Measurements from ENCODE around the gene ARHGAP29.

Gene ARHGAP29

GRCh38 chr1:94259635-94260289, 22.4 kb upstream of the ARHGAP29 start:
- DNase-seq, result no peak

DNA sequence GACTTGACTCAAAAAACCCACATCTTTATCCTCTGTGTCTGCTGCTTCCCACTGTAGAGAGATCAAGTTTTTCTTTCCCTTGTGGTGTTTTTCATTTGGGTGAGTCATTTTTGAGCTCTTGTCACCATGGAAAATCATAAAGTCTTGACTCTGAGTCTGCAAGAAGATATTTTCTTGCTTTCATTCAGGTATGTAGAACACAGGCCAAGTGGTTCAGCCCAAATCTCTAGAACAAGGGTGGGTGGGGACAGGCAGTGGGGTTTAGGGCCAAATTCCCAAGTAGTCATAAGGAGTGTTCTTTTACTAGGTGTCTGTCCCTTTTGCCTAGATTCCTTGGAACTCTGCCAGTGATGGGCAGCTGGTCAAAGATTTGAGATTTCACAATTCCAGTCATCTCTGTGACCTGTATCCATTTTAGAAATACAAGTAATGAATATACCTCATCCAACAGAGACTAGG, 21.5 kb upstream of the ARHGAP29 start:
- peak; percentile 24 for DNase-seq

DNA sequence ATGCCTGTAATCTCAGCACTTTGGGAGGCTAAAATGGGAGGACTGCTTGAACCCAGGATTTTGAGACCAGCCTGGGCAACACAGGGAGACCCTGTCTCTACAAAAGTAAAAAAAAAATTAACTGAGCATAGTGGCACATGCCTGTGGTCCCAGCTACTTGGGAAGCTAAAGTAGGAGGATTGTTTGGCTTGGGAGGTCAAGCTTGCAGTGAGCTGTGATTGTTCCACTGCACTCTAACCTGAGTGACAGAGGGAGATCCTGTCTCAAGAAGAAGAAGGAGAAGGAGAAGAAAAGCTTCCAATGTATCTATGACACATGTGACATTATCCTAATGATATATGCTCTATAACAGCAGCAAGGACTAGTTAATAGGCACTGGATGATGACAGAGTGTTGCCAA, 20.1 kb upstream of the ARHGAP29 start:
- no peak for DNase-seq

- no peak for DNase-seq
These were observed 18.1 kb upstream of the ARHGAP29 start for GRCh38 chr1:94255476-94255875.

- no peak for DNase-seq
These were observed 16.9 kb upstream of the ARHGAP29 start for GRCh38 chr1:94254073-94254810.

DNA sequence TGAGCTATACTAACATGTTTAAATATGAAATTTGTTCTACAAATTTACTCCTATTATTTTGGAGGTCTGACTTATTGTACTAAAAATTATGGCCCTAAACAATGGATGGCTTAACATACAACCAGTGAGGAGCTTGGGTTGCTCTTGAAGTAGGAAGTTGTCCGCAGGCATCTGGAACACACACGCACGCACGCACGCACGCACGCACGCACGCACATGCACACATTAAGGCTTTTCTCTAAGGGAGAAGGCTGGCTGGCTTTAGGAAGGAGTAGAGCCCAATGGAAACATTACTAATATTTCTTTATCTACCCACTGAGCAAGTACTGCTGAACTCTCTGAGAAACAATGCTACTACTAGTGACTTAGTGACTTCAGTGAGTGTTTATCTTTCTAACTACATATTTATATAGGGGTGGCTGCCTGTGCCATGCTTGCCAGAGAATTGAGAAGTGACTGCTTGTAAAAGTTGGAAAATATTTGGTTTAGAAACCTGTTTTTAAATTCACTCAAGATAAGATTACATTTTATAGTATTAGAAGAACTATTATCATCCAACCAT, 16.2 kb upstream of the ARHGAP29 start:
- no peak for DNase-seq

DNA sequence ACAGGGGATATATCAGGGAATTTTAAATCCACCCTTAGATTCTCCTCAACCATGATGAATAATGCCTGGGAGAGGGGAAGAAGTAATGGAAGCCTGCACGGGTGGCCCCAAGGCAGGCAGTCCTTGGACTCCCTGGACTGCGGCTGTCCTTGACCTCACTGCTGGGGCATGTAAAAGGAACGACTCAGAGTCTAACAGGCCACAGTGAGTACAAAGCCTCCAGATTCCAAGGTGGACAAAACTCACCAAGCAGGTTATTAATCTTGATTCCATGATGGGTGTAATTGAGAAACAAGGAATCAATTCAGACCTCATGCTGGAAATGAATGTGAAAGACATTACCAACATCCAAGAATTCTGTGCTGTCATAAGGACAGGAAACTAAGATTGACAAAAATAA, 13.0 kb upstream of the ARHGAP29 start:
- no peak for DNase-seq

DNA sequence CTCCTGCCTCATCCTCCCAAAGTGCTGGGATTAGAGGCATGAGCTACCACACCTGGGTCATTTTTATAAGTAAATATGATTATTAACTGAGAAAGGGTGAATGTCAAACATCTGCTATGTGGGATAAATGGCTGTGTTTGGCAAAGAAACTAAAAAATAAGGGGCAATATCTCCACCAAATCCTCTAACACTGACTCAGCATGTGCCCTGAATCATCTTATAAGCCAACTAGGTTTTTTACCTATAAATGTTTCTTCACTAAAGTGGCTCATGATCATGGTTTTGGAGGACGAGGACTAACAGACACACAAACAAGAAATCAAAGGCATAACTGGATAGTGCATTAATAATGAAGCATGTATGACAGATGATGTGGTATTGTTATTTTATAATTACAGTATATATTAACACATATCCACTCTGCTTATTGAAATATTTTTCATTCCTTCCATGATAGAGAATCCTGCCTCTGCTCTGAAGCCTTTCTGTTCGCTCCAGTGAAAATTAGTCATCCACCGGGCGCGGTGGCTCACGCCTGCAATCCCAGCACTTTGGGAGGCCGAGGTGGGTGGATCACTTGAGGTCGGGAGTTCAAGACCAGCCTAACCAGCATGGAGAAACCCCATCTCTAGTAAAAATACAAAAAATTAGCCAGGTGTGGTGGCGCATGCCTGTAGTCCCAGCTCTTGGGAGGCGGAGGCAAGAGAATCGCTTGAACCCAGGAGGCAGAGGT, 11.7 kb upstream of the ARHGAP29 start:
- DNase-seq, result no peak

- DNase-seq, result peak; percentile 80
These were observed 10.0 kb upstream of the ARHGAP29 start for GRCh38 chr1:94247138-94248094.

DNA sequence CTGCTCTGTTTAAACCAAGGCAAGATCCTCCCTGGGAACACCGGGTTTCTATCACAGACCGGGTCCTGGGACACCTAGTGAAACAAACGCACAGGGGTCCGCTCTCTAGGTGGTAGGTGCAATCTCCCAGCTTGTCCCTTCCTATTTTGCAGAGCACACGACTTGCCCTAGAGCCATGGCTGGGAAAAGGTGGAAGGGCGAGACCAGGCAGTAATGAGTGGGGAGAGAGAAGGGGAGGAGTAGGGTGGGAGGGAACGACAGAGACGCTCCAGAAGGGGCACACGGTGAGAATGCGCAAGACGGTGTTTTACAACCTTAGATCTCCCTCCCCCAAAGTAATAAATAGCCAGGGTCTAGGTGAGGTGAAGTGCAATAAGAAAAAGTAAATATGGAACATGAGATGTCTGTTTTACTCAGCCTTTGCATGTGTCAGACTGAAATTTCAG, 9.3 kb upstream of the ARHGAP29 start:
- DNase-seq, result peak; percentile 14

DNA sequence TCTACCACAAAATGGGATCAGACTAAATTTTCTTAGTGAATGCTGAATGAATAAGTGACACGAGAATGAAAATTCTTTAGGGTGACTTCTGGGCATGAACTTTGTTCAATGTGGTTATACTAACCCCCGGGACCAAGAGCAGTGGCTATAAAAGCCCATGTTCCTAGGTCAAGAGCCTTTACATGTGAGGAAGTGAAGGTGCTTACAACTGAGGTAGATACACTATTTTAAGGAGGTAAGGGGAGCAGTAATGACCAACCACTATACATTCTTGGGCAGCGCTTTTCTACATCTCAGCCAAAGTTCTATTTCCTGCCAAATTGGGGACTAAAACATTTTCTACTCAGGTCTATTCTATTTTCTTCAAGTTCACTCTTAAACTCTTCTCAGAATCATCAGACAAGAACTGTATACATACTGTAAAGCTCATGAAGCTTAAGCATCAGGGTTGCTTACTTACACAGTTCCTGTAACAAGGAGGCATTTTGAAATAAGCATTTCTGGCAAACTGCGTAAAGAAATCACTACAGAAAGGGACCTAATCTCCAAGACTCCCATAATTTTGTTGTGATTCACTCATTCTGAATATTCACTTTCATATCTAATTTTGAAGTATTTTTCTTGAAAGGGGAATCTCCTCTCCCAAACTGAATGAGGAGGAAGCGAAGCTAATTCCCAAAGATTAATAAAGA, 8.5 kb upstream of the ARHGAP29 start:
- DNase-seq, result no peak

DNA sequence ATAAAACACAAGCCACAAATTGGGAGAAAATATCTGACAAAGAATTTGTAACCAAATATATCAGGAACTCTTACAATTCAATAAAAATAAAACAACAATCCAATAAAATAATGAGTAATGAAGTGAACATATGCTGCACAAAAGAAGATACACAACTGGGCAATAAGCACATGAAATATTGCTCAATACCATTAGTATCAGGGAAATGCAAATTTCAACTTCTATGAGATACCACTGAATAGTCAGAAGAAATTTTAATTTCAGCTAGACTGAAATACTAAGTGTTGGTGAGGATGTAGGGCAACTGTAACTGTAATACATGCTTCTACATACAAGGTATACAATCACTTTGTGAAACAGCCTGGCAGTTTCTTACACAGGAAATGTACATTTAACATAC, 7.4 kb upstream of the ARHGAP29 start:
- no peak for DNase-seq

- DNase-seq, result no peak
These were observed 6.3 kb upstream of the ARHGAP29 start for GRCh38 chr1:94243665-94244064.

DNA sequence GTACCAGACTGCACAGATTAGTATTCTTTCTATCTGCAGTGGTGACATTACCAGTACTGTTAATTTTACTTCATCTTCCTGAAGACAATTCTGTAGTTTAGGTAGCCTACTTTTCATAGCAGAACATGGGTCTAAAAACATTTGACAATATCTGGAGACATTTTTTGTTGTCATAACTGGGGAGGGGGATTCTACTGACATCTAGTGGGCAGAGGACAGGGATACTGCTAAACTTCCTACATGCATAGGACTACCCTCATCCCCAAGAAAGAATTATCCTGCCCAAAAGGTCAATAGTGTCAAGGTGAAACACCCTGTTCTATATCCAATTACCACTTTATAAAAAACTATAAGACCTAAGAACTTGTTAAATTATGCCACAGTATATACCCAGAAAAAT, 3.4 kb upstream of the ARHGAP29 start:
- DNase-seq, result peak; percentile 75

GRCh38 chr1:94239796-94240195, 2.4 kb upstream of the ARHGAP29 start:
- DNase-seq, result no peak

DNA sequence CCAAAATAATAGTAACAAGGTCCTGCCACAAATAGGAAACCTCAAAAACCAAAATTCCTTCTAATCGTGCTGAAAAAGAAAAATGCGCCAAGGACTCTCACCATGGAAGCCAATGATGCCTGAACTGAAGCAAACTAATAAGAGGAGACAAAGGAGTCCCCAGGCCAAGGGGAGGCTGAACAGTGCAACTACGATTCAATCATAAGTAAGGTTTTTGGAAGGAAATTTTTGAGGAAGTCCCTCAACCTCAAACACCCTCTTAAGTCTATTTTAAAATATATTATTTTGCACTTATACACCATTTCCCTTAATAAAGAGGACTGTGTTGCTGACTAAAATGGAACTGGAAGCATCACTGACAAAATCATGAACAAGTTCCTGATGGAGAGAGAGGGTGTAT, 1.7 kb upstream of the ARHGAP29 start:
- DNase-seq, result no peak

- peak; percentile 55 for DNase-seq
These were observed 624 bp downstream of the ARHGAP29 start for GRCh38 chr1:94236630-94237290.

- no peak for DNase-seq
These were observed 1.3 kb downstream of the ARHGAP29 start for GRCh38 chr1:94236013-94236491.

- no peak for DNase-seq
These were observed 2.0 kb downstream of the ARHGAP29 start for GRCh38 chr1:94235189-94236012.

- no peak for DNase-seq
These were observed 2.8 kb downstream of the ARHGAP29 start for GRCh38 chr1:94234615-94235014.

Measured in NCI-H82 (cell line).